Activated naive CD4-positive, alpha-beta T cell treated with anti-CD3 and anti-CD28 coated beads, Interleukin-2, amount 10 ng/mL, durations not matched to agents 7 days and 5 days (primary cell): Measurements from ENCODE around the gene COMT.
"Not testable (repeated sequence)": the region's sequence is repeated elsewhere in the genome, so short reads cannot be mapped to it uniquely, and the experiment has no call there.

Source experiments
- CTCF ChIA-PET: fragments of 350-600 bp; sonication (Branson Sonifier 250); formaldehyde crosslinking; loops from one replicate; lab custom pipeline; 2021; ENCODE audit warnings: antibody characterized with exemption; lab: Charles Lee
- DNase-seq: peaks from one replicate; pipeline ENCODE4 v3.0.0-alpha.2; 2020
- H3K27ac Mint-ChIP-seq: one replicate; pipeline ENCODE4 v1.8.0; 2021; ENCODE audit warnings: mild to moderate bottlenecking, moderate library complexity, mixed read lengths
- H3K27me3 Mint-ChIP-seq: one replicate; pipeline ENCODE4 v1.8.0; 2021; ENCODE audit warnings: mild to moderate bottlenecking, mixed read lengths
- H3K36me3 Mint-ChIP-seq: one replicate; pipeline ENCODE4 v1.8.0; 2021; ENCODE audit warnings: mixed read lengths
- H3K4me1 Mint-ChIP-seq: one replicate; pipeline ENCODE4 v1.8.0; 2021; ENCODE audit warnings: mixed read lengths
- H3K4me3 Mint-ChIP-seq: one replicate; pipeline ENCODE4 v1.8.0; 2021; ENCODE audit warnings: mild to moderate bottlenecking, moderate library complexity, mixed read lengths
- H3K9me3 Mint-ChIP-seq: one replicate; pipeline ENCODE4 v1.8.0; 2021; ENCODE audit warnings: mixed read lengths

Gene COMT

GRCh38 chr22:19928207-19928606, 13.4 kb upstream of the COMT start:
- no peaks in the 10 kb centered on the region for H3K27me3 Mint-ChIP-seq
- CTCF ChIA-PET = no interaction called here
- H3K36me3 Mint-ChIP-seq = no peaks in the 10 kb centered on the region
- H3K4me1 Mint-ChIP-seq = peaks cover 2% of the 10 kb centered on the region
- no peak overlapping the region for H3K4me3 Mint-ChIP-seq
- no peak overlapping the region for H3K27ac Mint-ChIP-seq
- H3K9me3 Mint-ChIP-seq = no peaks in the 10 kb centered on the region
- DNase-seq = no peak

- H3K27me3 Mint-ChIP-seq = no peaks in the 10 kb centered on the region
- CTCF ChIA-PET = no interaction called here
- H3K9me3 Mint-ChIP-seq = no peaks in the 10 kb centered on the region
- H3K36me3 Mint-ChIP-seq = no peaks in the 10 kb centered on the region
- H3K4me3 Mint-ChIP-seq = no peak overlapping the region
- no peak overlapping the region for H3K27ac Mint-ChIP-seq
- DNase-seq = no peak
- H3K4me1 Mint-ChIP-seq = peaks cover 2% of the 10 kb centered on the region
Observed at GRCh38 chr22:19929586-19930550, 11.7 kb upstream of the COMT start.

GRCh38 chr22:19930551-19931486, 10.8 kb upstream of the COMT start:
- DNase-seq = no peak
- Mint-ChIP-seq H3K27ac (no peak overlapping the region), H3K4me3 (no peak overlapping the region), H3K4me1 (peaks cover 2% of the 10 kb centered on the region), H3K36me3 (peaks cover 7% of the 10 kb centered on the region), H3K27me3 (no peaks in the 10 kb centered on the region), H3K9me3 (peaks cover 7% of the 10 kb centered on the region)
- CTCF ChIA-PET = no interaction called here

- CTCF ChIA-PET = no interaction called here
- peaks cover 2% of the 10 kb centered on the region for H3K4me1 Mint-ChIP-seq
Observed at GRCh38 chr22:19931514-19931913, 10.1 kb upstream of the COMT start.

GRCh38 chr22:19932367-19933206, 9.0 kb upstream of the COMT start:
- H3K27me3 Mint-ChIP-seq = no peaks in the 10 kb centered on the region
- peaks cover 14% of the 10 kb centered on the region for H3K9me3 Mint-ChIP-seq
- no peak for DNase-seq
- CTCF ChIA-PET = no interaction called here
- H3K4me3 Mint-ChIP-seq = no peak overlapping the region
- H3K4me1 Mint-ChIP-seq = peaks cover 2% of the 10 kb centered on the region
- H3K36me3 Mint-ChIP-seq = peaks cover 17% of the 10 kb centered on the region
- no peak overlapping the region for H3K27ac Mint-ChIP-seq

More at GRCh38 chr22:19931514-19931913, 10.1 kb upstream of the COMT start:
- Mint-ChIP-seq H3K27ac (no peak overlapping the region), H3K27me3 (no peaks in the 10 kb centered on the region), H3K36me3 (peaks cover 13% of the 10 kb centered on the region), H3K9me3 (peaks cover 12% of the 10 kb centered on the region), H3K4me3 (no peak overlapping the region)
- DNase-seq = no peak

GRCh38 chr22:19933341-19934241, 8.0 kb upstream of the COMT start:
- CTCF ChIA-PET = interaction anchor here (0.6 kb wide), 1 partner anchor 191 kb away, joined by 3 read pairs; no protein-coding TSS in a partner anchor
- Mint-ChIP-seq H3K36me3 (peaks cover 24% of the 10 kb centered on the region), H3K4me1 (peaks cover 2% of the 10 kb centered on the region), H3K27me3 (no peaks in the 10 kb centered on the region), H3K4me3 (no peak overlapping the region), H3K27ac (no peak overlapping the region), H3K9me3 (peaks cover 14% of the 10 kb centered on the region)
- DNase-seq = no peak

GRCh38 chr22:19935123-19935718, 6.4 kb upstream of the COMT start:
- peaks cover 26% of the 10 kb centered on the region for H3K36me3 Mint-ChIP-seq
- peaks cover 14% of the 10 kb centered on the region for H3K9me3 Mint-ChIP-seq
- DNase-seq, H3K27ac Mint-ChIP-seq, H3K4me3 Mint-ChIP-seq, H3K27me3 Mint-ChIP-seq, H3K4me1 Mint-ChIP-seq, CTCF ChIA-PET: not testable (repeated sequence)

- no peak overlapping the region for H3K4me3 Mint-ChIP-seq
Observed at GRCh38 chr22:19936513-19936912, 5.1 kb upstream of the COMT start.

GRCh38 chr22:19937616-19938473, 3.7 kb upstream of the COMT start:
- no peak for DNase-seq
- peaks cover 28% of the 10 kb centered on the region for H3K36me3 Mint-ChIP-seq
- CTCF ChIA-PET = interaction anchor here (1.0 to 1.3 kb wide), 2 partner anchors 28 to 208 kb away, joined by 3 to 4 read pairs; no protein-coding TSS in a partner anchor
- H3K4me1 Mint-ChIP-seq = peaks cover 21% of the 10 kb centered on the region
- H3K4me3 Mint-ChIP-seq = no peak overlapping the region
- H3K27ac Mint-ChIP-seq = no peak overlapping the region
- H3K27me3 Mint-ChIP-seq = no peaks in the 10 kb centered on the region
- H3K9me3 Mint-ChIP-seq = peaks cover 14% of the 10 kb centered on the region

More at GRCh38 chr22:19936513-19936912, 5.1 kb upstream of the COMT start:
- no peaks in the 10 kb centered on the region for H3K27me3 Mint-ChIP-seq
- peaks cover 15% of the 10 kb centered on the region for H3K4me1 Mint-ChIP-seq
- H3K27ac Mint-ChIP-seq = no peak overlapping the region
- H3K36me3 Mint-ChIP-seq = peaks cover 26% of the 10 kb centered on the region
- H3K9me3 Mint-ChIP-seq = peaks cover 14% of the 10 kb centered on the region
- CTCF ChIA-PET = interaction anchor here (1.3 kb wide), 1 partner anchor 26 kb away, joined by 3 read pairs; no protein-coding TSS in a partner anchor
- no peak for DNase-seq

- CTCF ChIA-PET = interaction anchor here (0.7 to 1.2 kb wide), 2 partner anchors 31 to 167 kb away, joined by 3 to 4 read pairs; no protein-coding TSS in a partner anchor
- no peak for DNase-seq
- Mint-ChIP-seq H3K4me3 (peak overlapping the region; percentile 94), H3K36me3 (peaks cover 24% of the 10 kb centered on the region), H3K4me1 (peaks cover 35% of the 10 kb centered on the region), H3K27me3 (no peaks in the 10 kb centered on the region), H3K27ac (peak overlapping the region; percentile 94), H3K9me3 (peaks cover 8% of the 10 kb centered on the region)
Observed at GRCh38 chr22:19940536-19941364, 822 bp upstream of the COMT start.
